PC-9 (cell line): Measurements from ENCODE around the gene PALD1. TPM values are rescaled to one million over a fixed set of nuclear protein-coding genes. Genes with fewer than 3 reads are reported as not detected.

Source experiments
- BruUV-seq: library from RNA; stranded (reverse); fragments of 400-500 nt; replicated peaks from 2 replicates; lab custom pipeline; 2021; lab: Mats Ljungman, UMichigan
- CTCF ChIA-PET: fragments of 300-600 bp; sonication (Branson Sonifier 250); formaldehyde crosslinking; loops from one replicate; lab custom pipeline; 2022; ENCODE audit warnings: antibody characterized with exemption; lab: Charles Lee
- POLR2A ChIA-PET: fragments of 300-600 bp; sonication (Branson Sonifier 250); formaldehyde crosslinking; loops from one replicate; lab custom pipeline; 2022; ENCODE audit warnings: antibody characterized with exemption; ENCODE audit not compliant: unreplicated experiment; lab: Charles Lee
- DNase-seq, 2 experiments: peaks; one replicate each; pipeline versions ENCODE4 v3.0.0 to v3.0.0-alpha.2; 2015 to 2022; ENCODE audit warnings: mixed read lengths in 1 of 2
- H2AFZ ChIP-seq: fragments of 200-600 bp; sonication (generic); 2 replicates; pipeline ENCODE4 v1.8.1; 2017; ENCODE audit warnings: antibody characterized with exemption
- H3F3A ChIP-seq: fragments of 200-600 bp; sonication (generic); 2 replicates; pipeline ENCODE4 v1.8.1; 2017; ENCODE audit warnings: antibody characterized with exemption, mild to moderate bottlenecking, low read depth; ENCODE audit not compliant: insufficient read depth
- H3K27ac ChIP-seq: fragments of 200-600 bp; sonication (generic); 2 replicates; pipeline ENCODE4 v1.6.1; 2016; ENCODE audit warnings: mixed run types
- H3K27me3 ChIP-seq: fragments of 200-600 bp; sonication (generic); 2 replicates; pipeline ENCODE4 v1.6.1; 2016; ENCODE audit warnings: low read depth, mixed run types; ENCODE audit not compliant: insufficient read depth
- H3K36me3 ChIP-seq: fragments of 200-600 bp; sonication (generic); 2 replicates; pipeline ENCODE4 v1.6.1; 2016; ENCODE audit warnings: low read depth, mixed run types
- H3K4me1 ChIP-seq: fragments of 200-600 bp; sonication (generic); replicated peaks from 2 replicates; pipeline ENCODE4 v1.6.1; 2016; ENCODE audit warnings: mixed run types; ENCODE audit not compliant: insufficient read depth
- H3K4me2 ChIP-seq: fragments of 200-600 bp; sonication (generic); 2 replicates; pipeline ENCODE4 v1.6.1; 2017; ENCODE audit warnings: mixed run types
- H3K4me3 ChIP-seq: fragments of 200-600 bp; sonication (generic); 2 replicates; pipeline ENCODE4 v1.6.1; 2016; ENCODE audit warnings: mixed run types
- H3K79me2 ChIP-seq: fragments of 200-600 bp; sonication (generic); 2 replicates; pipeline ENCODE4 v1.6.1; 2017; ENCODE audit warnings: low read depth, mixed run types
- H3K9me2 ChIP-seq: fragments of 200-600 bp; sonication (generic); 2 replicates; pipeline ENCODE4 v1.8.1; 2017; ENCODE audit warnings: mild to moderate bottlenecking; ENCODE audit not compliant: insufficient read depth
- H3K9me3 ChIP-seq: fragments of 200-600 bp; sonication (generic); 2 replicates; pipeline ENCODE4 v1.8.1; 2016; ENCODE audit warnings: low read depth; ENCODE audit not compliant: insufficient read depth
- H4K20me1 ChIP-seq: fragments of 200-600 bp; sonication (generic); 2 replicates; pipeline ENCODE4 v1.8.1; 2017; ENCODE audit not compliant: insufficient read depth
- EZH2 ChIP-seq: fragments of 200-600 bp; sonication (generic); IDR thresholded peaks from 2 replicates; pipeline ENCODE4 v1.8.0; 2017; ENCODE audit warnings: antibody characterized with exemption, low read depth
- intact Hi-C: fragments of 100-400 bp; cut with micrococcal nuclease; formaldehyde crosslinking; loops from one replicate; pipeline ENCODE4 v1.10.0; 2022; ENCODE audit not compliant: unreplicated experiment
- total RNA-seq: library from RNA; stranded (reverse); gene quantifications from 2 replicates; pipeline ENCODE4 v1.2.3, GENCODE V29; 2021
- TF ChIP-seq, protein P1 (sequence below): fragments of 200-600 bp; sonication (generic); conservative IDR thresholded peaks from 2 replicates; pipeline ENCODE4 v1.6.1; 2017; ENCODE audit warnings: mixed run types, antibody characterized with exemption, mild to moderate bottlenecking, moderate library complexity

Gene PALD1
- total RNA-seq, 1 experiment from 2014 or later, result 5.2 TPM

DNA sequence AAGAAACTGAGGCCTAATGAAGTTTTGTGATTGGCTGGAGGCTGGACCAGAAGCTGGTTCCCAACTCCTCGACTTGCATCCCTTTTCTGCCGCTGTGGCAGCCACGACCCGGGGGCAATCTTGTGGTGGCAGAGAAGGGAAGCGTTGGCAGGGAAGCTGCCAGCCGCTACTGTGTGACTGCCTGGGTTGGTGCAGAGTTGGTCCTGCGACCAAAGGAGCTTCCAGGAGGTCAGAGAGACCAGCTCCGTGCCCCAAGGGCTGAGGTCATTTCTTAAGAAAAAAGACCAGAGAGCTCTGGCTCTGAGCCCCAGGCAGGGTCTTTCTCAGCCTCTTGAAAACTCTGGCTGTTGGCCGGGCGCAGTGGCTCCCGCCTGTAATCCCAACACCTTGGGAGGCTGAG is 76.8 kb downstream of the PALD1 start:
- Histone ChIP-seq H4K20me1 (no peaks in the 10 kb centered on the region), H3K4me1 (no peaks in the 10 kb centered on the region), H3K4me3 (no peak overlapping the region), H3F3A (peaks cover 4% of the 10 kb centered on the region; the same call in 1 of the 2 replicates), H3K79me2 (no peaks in the 10 kb centered on the region), H3K36me3 (no peaks in the 10 kb centered on the region), H3K27me3 (no peaks in the 10 kb centered on the region), H3K27ac (no peak overlapping the region), H2AFZ (no peak overlapping the region), H3K9me3 (no peaks in the 10 kb centered on the region), H3K4me2 (no peak overlapping the region), H3K9me2 (no peaks in the 10 kb centered on the region)
- no peak for DNase-seq
- POLR2A ChIA-PET, result no interaction called here
- intact Hi-C loops, result loop anchor here (10.0 kb wide), 1 partner anchor 729 kb away; no protein-coding TSS in a partner anchor
- TF ChIP-seq EZH2, result no peak
- TF ChIP-seq, protein P1, sequence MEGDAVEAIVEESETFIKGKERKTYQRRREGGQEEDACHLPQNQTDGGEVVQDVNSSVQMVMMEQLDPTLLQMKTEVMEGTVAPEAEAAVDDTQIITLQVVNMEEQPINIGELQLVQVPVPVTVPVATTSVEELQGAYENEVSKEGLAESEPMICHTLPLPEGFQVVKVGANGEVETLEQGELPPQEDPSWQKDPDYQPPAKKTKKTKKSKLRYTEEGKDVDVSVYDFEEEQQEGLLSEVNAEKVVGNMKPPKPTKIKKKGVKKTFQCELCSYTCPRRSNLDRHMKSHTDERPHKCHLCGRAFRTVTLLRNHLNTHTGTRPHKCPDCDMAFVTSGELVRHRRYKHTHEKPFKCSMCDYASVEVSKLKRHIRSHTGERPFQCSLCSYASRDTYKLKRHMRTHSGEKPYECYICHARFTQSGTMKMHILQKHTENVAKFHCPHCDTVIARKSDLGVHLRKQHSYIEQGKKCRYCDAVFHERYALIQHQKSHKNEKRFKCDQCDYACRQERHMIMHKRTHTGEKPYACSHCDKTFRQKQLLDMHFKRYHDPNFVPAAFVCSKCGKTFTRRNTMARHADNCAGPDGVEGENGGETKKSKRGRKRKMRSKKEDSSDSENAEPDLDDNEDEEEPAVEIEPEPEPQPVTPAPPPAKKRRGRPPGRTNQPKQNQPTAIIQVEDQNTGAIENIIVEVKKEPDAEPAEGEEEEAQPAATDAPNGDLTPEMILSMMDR, result no peak
- no TSS peak for BruUV-seq
- CTCF ChIA-PET, result no interaction called here

DNA sequence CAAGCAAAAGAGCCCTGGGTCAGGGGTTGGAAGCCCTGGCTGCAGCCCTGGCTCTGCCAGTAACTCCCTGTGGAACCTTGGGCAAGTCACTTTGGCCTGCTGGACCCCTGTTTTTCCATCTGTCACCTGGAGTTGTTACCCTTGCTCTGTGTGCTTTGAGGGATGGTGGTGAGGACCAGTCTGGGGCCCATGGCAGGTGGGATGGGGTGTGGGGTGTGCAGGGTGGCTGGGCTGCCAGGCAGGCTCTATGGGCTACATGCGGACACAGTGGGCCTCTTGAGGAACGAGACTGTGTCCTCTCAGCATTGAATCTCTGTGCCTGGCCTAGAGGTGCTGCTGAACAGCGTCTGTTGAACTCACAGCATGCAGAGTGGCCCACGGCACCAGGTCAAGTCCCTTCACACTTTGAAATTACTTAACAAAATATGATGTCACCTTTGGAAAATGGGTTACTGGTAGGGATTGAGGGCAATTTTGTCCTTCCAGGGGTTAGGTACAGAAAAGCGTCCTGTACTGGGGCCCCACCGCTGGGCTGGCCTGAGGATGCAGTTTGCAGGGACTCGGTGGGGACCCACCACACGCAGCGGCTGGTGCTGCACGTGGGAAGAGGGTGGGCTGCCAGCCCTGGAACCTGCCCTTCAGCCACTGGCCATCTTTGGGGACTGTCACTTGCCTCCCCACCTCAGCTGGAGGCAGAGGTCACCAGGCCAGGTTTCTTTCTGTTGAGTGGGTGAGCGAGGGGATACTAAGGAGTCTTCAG is 78.7 kb downstream of the PALD1 start:
- POLR2A ChIA-PET, result no interaction called here

DNA sequence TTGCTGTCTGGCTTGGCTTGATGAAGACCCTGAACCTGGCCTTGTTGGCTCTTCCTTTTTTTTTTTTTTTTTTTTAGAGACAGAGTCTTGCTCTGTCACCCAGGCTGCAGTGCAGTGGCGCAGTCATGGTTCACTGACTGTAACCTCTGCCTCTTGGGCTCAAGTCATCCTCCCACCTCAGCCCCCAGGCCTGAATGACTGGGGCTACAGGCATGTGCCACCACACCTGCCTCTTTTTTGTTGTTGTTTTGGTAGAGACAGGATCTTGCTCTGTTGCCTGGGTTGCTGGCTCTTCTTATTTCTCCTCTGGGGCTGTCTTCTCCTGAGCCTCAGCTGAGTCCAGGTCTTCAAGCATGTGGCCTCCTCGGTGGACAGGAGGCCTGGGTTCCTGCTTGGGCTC is 79.3 kb downstream of the PALD1 start:
- TF ChIP-seq, protein P1, result no peak
- TF ChIP-seq EZH2, result no peak
- no peak overlapping the region for H3K4me3 ChIP-seq
- H3K9me2 ChIP-seq, result no peaks in the 10 kb centered on the region
- H3F3A ChIP-seq, result peaks cover 4% of the 10 kb centered on the region; the same call in 1 of the 2 replicates
- no peak overlapping the region for H2AFZ ChIP-seq
- no peaks in the 10 kb centered on the region for H3K4me1 ChIP-seq
- H3K4me2 ChIP-seq, result no peak overlapping the region
- H3K27ac ChIP-seq, result no peak overlapping the region
- intact Hi-C loops, result loop anchor here (10.0 kb wide), 1 partner anchor 727 kb away; no protein-coding TSS in a partner anchor
- no peaks in the 10 kb centered on the region for H3K9me3 ChIP-seq
- POLR2A ChIA-PET, result no interaction called here
- DNase-seq, result no peak
- no peaks in the 10 kb centered on the region for H4K20me1 ChIP-seq
- H3K36me3 ChIP-seq, result no peaks in the 10 kb centered on the region
- CTCF ChIA-PET, result no interaction called here
- no peaks in the 10 kb centered on the region for H3K27me3 ChIP-seq
- BruUV-seq, result no TSS peak
- no peaks in the 10 kb centered on the region for H3K79me2 ChIP-seq

More for the DNA sequence above, 78.7 kb downstream of the PALD1 start:
- no TSS peak for BruUV-seq
- no peaks in the 10 kb centered on the region for H3K36me3 ChIP-seq
- intact Hi-C loops, result loop anchor here (10.0 kb wide), 1 partner anchor 728 kb away; no protein-coding TSS in a partner anchor
- H3K4me1 ChIP-seq, result no peaks in the 10 kb centered on the region
- H2AFZ ChIP-seq, result no peak overlapping the region
- no peak overlapping the region for H3K27ac ChIP-seq
- H3K9me2 ChIP-seq, result no peaks in the 10 kb centered on the region
- no peak overlapping the region for H3K4me3 ChIP-seq
- H3K4me2 ChIP-seq, result no peak overlapping the region
- CTCF ChIA-PET, result no interaction called here
- H3K79me2 ChIP-seq, result no peaks in the 10 kb centered on the region
- no peaks in the 10 kb centered on the region for H4K20me1 ChIP-seq
- peaks cover 4% of the 10 kb centered on the region; the same call in 1 of the 2 replicates for H3F3A ChIP-seq
- no peaks in the 10 kb centered on the region for H3K27me3 ChIP-seq
- H3K9me3 ChIP-seq, result no peaks in the 10 kb centered on the region
- TF ChIP-seq, protein P1, result no peak
- TF ChIP-seq EZH2, result no peak
- DNase-seq, result no peak
